ENCODE results near the gene FAAP100. TPM values are rescaled to one million over a fixed set of nuclear protein-coding genes. Genes with fewer than 3 reads are reported as not detected.

FAAP100 gene
- total RNA-seq, 1 donor from 2014 or later: 39.8 TPM

DNA sequence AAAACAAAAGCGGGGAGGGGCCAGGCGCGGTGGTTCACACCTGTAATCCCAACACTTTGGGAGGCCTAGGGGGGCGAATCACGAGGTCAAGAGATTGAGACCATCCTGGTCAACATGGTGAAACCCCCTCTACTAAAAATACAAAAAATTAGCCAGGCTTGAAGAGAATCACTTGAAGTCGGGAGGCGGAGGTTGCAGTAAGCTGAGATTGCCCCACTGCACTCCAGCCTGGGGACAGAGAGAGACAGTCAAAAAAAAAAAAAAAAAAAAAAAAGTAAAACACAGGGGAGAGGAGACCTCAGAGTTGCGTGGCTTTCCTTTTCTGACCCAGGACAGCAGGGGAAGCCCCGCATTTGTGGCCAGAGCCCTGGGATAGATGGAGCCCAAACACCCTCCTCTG, 59.4 kb downstream of the FAAP100 start:
- TF ChIP-seq CTCF (IDR thresholded peaks at IDR 0.05): no peak
- peaks cover 15% of the 10 kb centered on the region for H3K4me1 Mint-ChIP-seq (ENCODE audit: low read depth)
- H3K27ac Mint-ChIP-seq (ENCODE audit: unreplicated experiment): no peak overlapping the region

DNA sequence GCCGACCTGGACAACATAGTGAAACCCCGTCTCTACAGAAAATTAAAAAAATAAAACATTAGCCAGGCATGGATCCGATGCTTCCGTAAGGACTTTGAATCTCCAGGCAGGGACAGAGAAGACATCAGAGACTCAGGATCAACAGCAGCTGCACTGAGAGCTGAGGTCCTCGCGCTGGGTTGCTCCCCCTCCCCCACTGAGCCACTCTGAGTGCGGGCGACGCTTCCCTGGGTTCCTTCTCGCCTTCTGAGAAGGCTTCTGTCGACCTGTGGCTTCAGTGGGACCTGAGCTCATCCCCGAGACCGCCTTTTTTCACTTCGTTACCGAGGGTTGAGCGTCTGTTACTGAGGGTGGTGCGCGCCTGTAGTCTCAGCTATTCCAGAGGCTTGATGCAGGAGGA, 60.0 kb downstream of the FAAP100 start:
- H3K9me3 Mint-ChIP-seq (ENCODE audit: low read depth): no peaks in the 10 kb centered on the region
- no peak overlapping the region for H3K4me3 Mint-ChIP-seq (ENCODE audit: unreplicated experiment)
- H3K4me1 Mint-ChIP-seq (ENCODE audit: low read depth): peaks cover 15% of the 10 kb centered on the region
- no peak overlapping the region for H3K27ac Mint-ChIP-seq (ENCODE audit: unreplicated experiment)
- peaks cover 5% of the 10 kb centered on the region for H3K27me3 Mint-ChIP-seq (ENCODE audit: low read depth)
- H3K36me3 Mint-ChIP-seq (ENCODE audit: low read depth): no peaks in the 10 kb centered on the region
- TF ChIP-seq CTCF (IDR thresholded peaks at IDR 0.05): no peak
- no peak for DNase-seq (ENCODE audit: low spot score)

More for the DNA sequence above, 59.4 kb downstream of the FAAP100 start:
- DNase-seq (ENCODE audit: low spot score): no peak
- H3K36me3 Mint-ChIP-seq (ENCODE audit: low read depth): no peaks in the 10 kb centered on the region
- peaks cover 5% of the 10 kb centered on the region for H3K27me3 Mint-ChIP-seq (ENCODE audit: low read depth)
- no peak overlapping the region for H3K4me3 Mint-ChIP-seq (ENCODE audit: unreplicated experiment)
- H3K9me3 Mint-ChIP-seq (ENCODE audit: low read depth): no peaks in the 10 kb centered on the region

GRCh38 chr17:81491761-81492160, 60.4 kb downstream of the FAAP100 start:
- no peaks in the 10 kb centered on the region for H3K9me3 Mint-ChIP-seq (ENCODE audit: low read depth)
- no peaks in the 10 kb centered on the region for H3K36me3 Mint-ChIP-seq (ENCODE audit: low read depth)
- TF ChIP-seq CTCF (IDR thresholded peaks at IDR 0.05): no peak
- DNase-seq (ENCODE audit: low spot score): no peak
- peaks cover 5% of the 10 kb centered on the region for H3K27me3 Mint-ChIP-seq (ENCODE audit: low read depth)
- peaks cover 15% of the 10 kb centered on the region for H3K4me1 Mint-ChIP-seq (ENCODE audit: low read depth)
- no peak overlapping the region for H3K27ac Mint-ChIP-seq (ENCODE audit: unreplicated experiment)
- no peak overlapping the region for H3K4me3 Mint-ChIP-seq (ENCODE audit: unreplicated experiment)

GRCh38 chr17:81491181-81491581, 61.0 kb downstream of the FAAP100 start:
- TF ChIP-seq CTCF (IDR thresholded peaks at IDR 0.05): no peak
- Mint-ChIP-seq H3K4me1 (ENCODE audit: low read depth) (peaks cover 15% of the 10 kb centered on the region), H3K9me3 (ENCODE audit: low read depth) (no peaks in the 10 kb centered on the region), H3K36me3 (ENCODE audit: low read depth) (no peaks in the 10 kb centered on the region), H3K27me3 (ENCODE audit: low read depth) (peaks cover 5% of the 10 kb centered on the region), H3K27ac (ENCODE audit: unreplicated experiment) (no peak overlapping the region), H3K4me3 (ENCODE audit: unreplicated experiment) (no peak overlapping the region)
- no peak for DNase-seq (ENCODE audit: low spot score)

GRCh38 chr17:81489998-81490992, 61.9 kb downstream of the FAAP100 start:
- no peak for TF ChIP-seq CTCF (IDR thresholded peaks at IDR 0.05)
- no peak overlapping the region for H3K4me3 Mint-ChIP-seq (ENCODE audit: unreplicated experiment)
- H3K36me3 Mint-ChIP-seq (ENCODE audit: low read depth): no peaks in the 10 kb centered on the region
- peak; percentile 72 for DNase-seq (ENCODE audit: low spot score)
- no peak overlapping the region for H3K27ac Mint-ChIP-seq (ENCODE audit: unreplicated experiment)
- peaks cover 5% of the 10 kb centered on the region for H3K27me3 Mint-ChIP-seq (ENCODE audit: low read depth)
- H3K4me1 Mint-ChIP-seq (ENCODE audit: low read depth): peaks cover 15% of the 10 kb centered on the region
- H3K9me3 Mint-ChIP-seq (ENCODE audit: low read depth): no peaks in the 10 kb centered on the region

Other genes with a start within 250 kb of the FAAP100 start
- 20.6 to 32.3 TPM (median 22.7 TPM) in 3 replicates for gene BAHCC1, start 156.9 kb downstream of the FAAP100 start, total RNA-seq
- gene ACTG1, start 39.6 kb downstream of the FAAP100 start, total RNA-seq: 3,639 to 4,575 TPM (median 4,567 TPM) in 3 replicates
- gene FSCN2, start 24.0 kb downstream of the FAAP100 start, total RNA-seq: 4.1 to 6.1 TPM (median 5.3 TPM) in 3 replicates
- 104 to 118 TPM (median 110 TPM) in 3 replicates for gene NPLOC4, start 84.8 kb upstream of the FAAP100 start, total RNA-seq
- gene TSPAN10, start 84.8 kb upstream of the FAAP100 start, total RNA-seq: 1.7 to 2.2 TPM (median 1.8 TPM) in 3 replicates
- gene PDE6G, start 104.2 kb upstream of the FAAP100 start, total RNA-seq: not detected in 3 replicates
- 24.2 to 32.7 TPM (median 26.5 TPM) in 3 replicates for gene OXLD1, start 114.3 kb upstream of the FAAP100 start, total RNA-seq
- gene CCDC137, start 114.4 kb upstream of the FAAP100 start, total RNA-seq: 13.8 to 19.1 TPM (median 15.4 TPM) in 3 replicates
- gene ARL16, start 131.4 kb upstream of the FAAP100 start, total RNA-seq: 29.5 to 32.6 TPM (median 32.5 TPM) in 3 replicates
- 87.4 to 93.1 TPM (median 89.6 TPM) in 3 replicates for gene HGS, start 131.7 kb upstream of the FAAP100 start, total RNA-seq
- gene MRPL12, start 151.0 kb upstream of the FAAP100 start, total RNA-seq: 38.7 to 48.6 TPM (median 41.8 TPM) in 3 replicates
- 5.6 to 8.5 TPM (median 5.7 TPM) in 3 replicates for gene SLC25A10, start 159.9 kb upstream of the FAAP100 start, total RNA-seq

Measured in chondrocyte (in vitro differentiated cells).